Panc1 (cell line): Measurements from ENCODE around the gene ATP6V1C2. TPM values are rescaled to one million over a fixed set of nuclear protein-coding genes. Genes with fewer than 3 reads are reported as not detected.

ENCODE experiments used
- ATAC-seq: fragments of 200-7000 bp; cut with Tn5 transposase; 2 replicates; pipeline ENCODE4 v1.9.1; 2020; ENCODE audit warnings: mild to moderate bottlenecking, moderate library complexity
- BruUV-seq: library from RNA; stranded (reverse); fragments of 400-500 nt; replicated peaks from 2 replicates; lab custom pipeline; 2021; lab: Mats Ljungman, UMichigan
- CTCF ChIA-PET: fragments of 300-600 bp; sonication (Branson Sonifier 250); formaldehyde crosslinking; loops from one replicate; lab custom pipeline; 2022; ENCODE audit warnings: antibody characterized with exemption; lab: Charles Lee
- POLR2A ChIA-PET: fragments of 300-600 bp; sonication (Branson Sonifier 250); formaldehyde crosslinking; loops from one replicate; lab custom pipeline; 2022; ENCODE audit warnings: antibody characterized with exemption; lab: Charles Lee
- DNase-seq: peaks from one replicate; pipeline ENCODE4 v3.0.0-alpha.2; 2010; ENCODE audit warnings: low read depth, low spot score
- H3K27ac ChIP-seq: 2 replicates; pipeline ENCODE4 v1.5.1; 2011; ENCODE audit warnings: mild to moderate bottlenecking, low read length, inconsistent platforms
- H3K27me3 ChIP-seq: fragments of 200-500 bp; sonication (Bioruptor generic); 2 replicates; pipeline ENCODE4 v1.6.0; 2014; ENCODE audit warnings: low read length, inconsistent platforms; ENCODE audit not compliant: control insufficient read depth, insufficient read depth
- H3K36me3 ChIP-seq: fragments of 200-500 bp; sonication (Bioruptor generic); 2 replicates; pipeline ENCODE4 v1.5.1; 2014; ENCODE audit warnings: inconsistent platforms, mild to moderate bottlenecking, low read length, moderate library complexity; ENCODE audit not compliant: control insufficient read depth, insufficient read depth
- H3K4me1 ChIP-seq: 2 replicates; pipeline ENCODE4 v1.5.1; 2011; ENCODE audit warnings: inconsistent platforms, mild to moderate bottlenecking, low read length, moderate library complexity; ENCODE audit not compliant: control insufficient read depth, insufficient read depth
- H3K4me3 ChIP-seq, 2 experiments: 2 replicates each; pipeline ENCODE4 v1.5.1; 2011 to 2012; ENCODE audit warnings: low read depth in 2 of 2, low read length in 2 of 2, mild to moderate bottlenecking in 2 of 2, inconsistent platforms in 1 of 2, moderate library complexity in 1 of 2
- H3K9me3 ChIP-seq: fragments of 200-500 bp; sonication (Bioruptor generic); 2 replicates; pipeline ENCODE4 v1.5.1; 2014; ENCODE audit warnings: low read depth, mild to moderate bottlenecking, inconsistent platforms, low read length, moderate library complexity; ENCODE audit not compliant: control insufficient read depth, insufficient read depth
- CTCF ChIP-seq: fragments of 450-650 bp; IDR thresholded peaks from 2 replicates; pipeline ENCODE4 v1.5.1; 2017; ENCODE audit warnings: mild to moderate bottlenecking
- POLR2AphosphoS5 ChIP-seq: IDR thresholded peaks from 2 replicates; pipeline ENCODE4 v1.6.1; 2012; ENCODE audit warnings: mild to moderate bottlenecking, low read depth, low read length, moderate library complexity
- SIN3A ChIP-seq: IDR thresholded peaks from 2 replicates; pipeline ENCODE4 v1.6.1; 2012; ENCODE audit warnings: low read depth, mild to moderate bottlenecking, low read length, moderate library complexity, borderline replicate concordance; ENCODE audit not compliant: insufficient read depth
- TCF7L2 ChIP-seq: IDR thresholded peaks from 2 replicates; pipeline ENCODE4 v1.6.1; 2011; ENCODE audit warnings: mild to moderate bottlenecking, low read depth, low read length, inconsistent platforms
- in situ Hi-C: cut with HindIII; loops from 2 replicates; pipeline ENCODE4 v1.10.0; 2016; ENCODE audit warnings: low sequenced_read_pairs, low pct_unique_long_range_greater_than_20kb
- intact Hi-C: fragments of 100-400 bp; cut with micrococcal nuclease; formaldehyde crosslinking; loops from one replicate; pipeline ENCODE4 v1.10.0; 2022; ENCODE audit not compliant: unreplicated experiment
- total RNA-seq: library from RNA; stranded (reverse); gene quantifications from one replicate; pipeline ENCODE4 v1.2.1, GENCODE V29; 2021; ENCODE audit not compliant: unreplicated experiment
- TF ChIP-seq, protein P1 (sequence below), 2 experiments: IDR thresholded peaks; 2 replicates each; pipeline ENCODE4 v1.6.1; 2011 to 2012; ENCODE audit warnings: low read depth in 2 of 2, control low read depth in 1 of 2, low read length in 1 of 2, mild to moderate bottlenecking in 1 of 2, moderate library complexity in 1 of 2; ENCODE audit not compliant: insufficient read depth in 1 of 2

The ATP6V1C2 gene
- total RNA-seq, 1 experiment from 2014 or later: 0.54 TPM

- H3K27ac ChIP-seq: no peak overlapping the region
- BruUV-seq: no TSS peak
- POLR2A ChIA-PET: no interaction called here
- no peak for ATAC-seq
- DNase-seq: no peak
- TF ChIP-seq, protein P1, sequence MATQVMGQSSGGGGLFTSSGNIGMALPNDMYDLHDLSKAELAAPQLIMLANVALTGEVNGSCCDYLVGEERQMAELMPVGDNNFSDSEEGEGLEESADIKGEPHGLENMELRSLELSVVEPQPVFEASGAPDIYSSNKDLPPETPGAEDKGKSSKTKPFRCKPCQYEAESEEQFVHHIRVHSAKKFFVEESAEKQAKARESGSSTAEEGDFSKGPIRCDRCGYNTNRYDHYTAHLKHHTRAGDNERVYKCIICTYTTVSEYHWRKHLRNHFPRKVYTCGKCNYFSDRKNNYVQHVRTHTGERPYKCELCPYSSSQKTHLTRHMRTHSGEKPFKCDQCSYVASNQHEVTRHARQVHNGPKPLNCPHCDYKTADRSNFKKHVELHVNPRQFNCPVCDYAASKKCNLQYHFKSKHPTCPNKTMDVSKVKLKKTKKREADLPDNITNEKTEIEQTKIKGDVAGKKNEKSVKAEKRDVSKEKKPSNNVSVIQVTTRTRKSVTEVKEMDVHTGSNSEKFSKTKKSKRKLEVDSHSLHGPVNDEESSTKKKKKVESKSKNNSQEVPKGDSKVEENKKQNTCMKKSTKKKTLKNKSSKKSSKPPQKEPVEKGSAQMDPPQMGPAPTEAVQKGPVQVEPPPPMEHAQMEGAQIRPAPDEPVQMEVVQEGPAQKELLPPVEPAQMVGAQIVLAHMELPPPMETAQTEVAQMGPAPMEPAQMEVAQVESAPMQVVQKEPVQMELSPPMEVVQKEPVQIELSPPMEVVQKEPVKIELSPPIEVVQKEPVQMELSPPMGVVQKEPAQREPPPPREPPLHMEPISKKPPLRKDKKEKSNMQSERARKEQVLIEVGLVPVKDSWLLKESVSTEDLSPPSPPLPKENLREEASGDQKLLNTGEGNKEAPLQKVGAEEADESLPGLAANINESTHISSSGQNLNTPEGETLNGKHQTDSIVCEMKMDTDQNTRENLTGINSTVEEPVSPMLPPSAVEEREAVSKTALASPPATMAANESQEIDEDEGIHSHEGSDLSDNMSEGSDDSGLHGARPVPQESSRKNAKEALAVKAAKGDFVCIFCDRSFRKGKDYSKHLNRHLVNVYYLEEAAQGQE (IDR thresholded peaks at IDR 0.05; ENCODE audit: insufficient read depth in 1 of 2, low read depth in 2 of 2, low read length in 1 of 2): no peak
- TF ChIP-seq TCF7L2 (no peak), SIN3A (no peak), POLR2AphosphoS5 (no peak), CTCF (no peak)
- no peaks in the 10 kb centered on the region for H3K9me3 ChIP-seq
- no peaks in the 10 kb centered on the region for H3K4me1 ChIP-seq
- H3K27me3 ChIP-seq: no peaks in the 10 kb centered on the region; the same call in 1 of the 2 replicates
- no peaks in the 10 kb centered on the region for H3K36me3 ChIP-seq
- no peak overlapping the region for H3K4me3 ChIP-seq
- CTCF ChIA-PET: no interaction called here
- in situ Hi-C loops: no loop called here
- intact Hi-C loops: no loop called here
Observed at GRCh38 chr2:10706033-10706432, 15.4 kb upstream of the ATP6V1C2 start.

DNA sequence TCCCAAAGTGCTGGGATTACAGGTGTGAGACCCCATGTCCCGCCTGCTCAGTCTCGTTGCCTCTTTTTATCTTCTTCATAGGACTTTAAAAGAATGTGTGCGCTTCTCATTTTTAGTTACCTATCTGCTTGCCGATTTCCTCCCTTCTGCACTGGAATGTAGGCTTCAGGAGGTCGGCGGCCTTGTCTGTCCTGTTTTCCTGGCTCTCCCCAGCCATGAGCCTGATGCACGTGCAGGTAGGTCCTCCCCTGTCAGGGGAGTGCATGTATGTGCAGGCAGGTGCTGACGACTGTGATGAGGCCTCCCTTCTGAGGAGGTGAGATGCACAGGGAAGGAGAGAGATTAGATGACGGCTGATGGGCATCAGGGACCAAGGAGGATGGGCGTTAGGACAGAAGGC lies 13.6 kb upstream of the ATP6V1C2 start:
- no peak for DNase-seq
- Histone ChIP-seq H3K27me3 (no peaks in the 10 kb centered on the region; the same call in 1 of the 2 replicates), H3K4me1 (no peaks in the 10 kb centered on the region), H3K27ac (no peak overlapping the region), H3K9me3 (no peaks in the 10 kb centered on the region), H3K4me3 (no peak overlapping the region), H3K36me3 (no peaks in the 10 kb centered on the region)
- no TSS peak for BruUV-seq
- TF ChIP-seq POLR2AphosphoS5: no peak
- no peak for TF ChIP-seq TCF7L2
- no peak for TF ChIP-seq SIN3A
- TF ChIP-seq, protein P1 (IDR thresholded peaks at IDR 0.05; ENCODE audit: insufficient read depth in 1 of 2, low read depth in 2 of 2, low read length in 1 of 2): no peak
- TF ChIP-seq CTCF: no peak
- in situ Hi-C loops (no loop called here), intact Hi-C loops (no loop called here)
- no peak for ATAC-seq
- POLR2A ChIA-PET: no interaction called here
- CTCF ChIA-PET: no interaction called here
